Measurements from ENCODE around the gene POT1. TPM values are rescaled to one million over a fixed set of nuclear protein-coding genes. Genes with fewer than 3 reads are reported as not detected.
"Not testable (repeated sequence)": the region's sequence is repeated elsewhere in the genome, so short reads cannot be mapped to it uniquely, and the experiment has no call there.

POT1 gene, protein sequence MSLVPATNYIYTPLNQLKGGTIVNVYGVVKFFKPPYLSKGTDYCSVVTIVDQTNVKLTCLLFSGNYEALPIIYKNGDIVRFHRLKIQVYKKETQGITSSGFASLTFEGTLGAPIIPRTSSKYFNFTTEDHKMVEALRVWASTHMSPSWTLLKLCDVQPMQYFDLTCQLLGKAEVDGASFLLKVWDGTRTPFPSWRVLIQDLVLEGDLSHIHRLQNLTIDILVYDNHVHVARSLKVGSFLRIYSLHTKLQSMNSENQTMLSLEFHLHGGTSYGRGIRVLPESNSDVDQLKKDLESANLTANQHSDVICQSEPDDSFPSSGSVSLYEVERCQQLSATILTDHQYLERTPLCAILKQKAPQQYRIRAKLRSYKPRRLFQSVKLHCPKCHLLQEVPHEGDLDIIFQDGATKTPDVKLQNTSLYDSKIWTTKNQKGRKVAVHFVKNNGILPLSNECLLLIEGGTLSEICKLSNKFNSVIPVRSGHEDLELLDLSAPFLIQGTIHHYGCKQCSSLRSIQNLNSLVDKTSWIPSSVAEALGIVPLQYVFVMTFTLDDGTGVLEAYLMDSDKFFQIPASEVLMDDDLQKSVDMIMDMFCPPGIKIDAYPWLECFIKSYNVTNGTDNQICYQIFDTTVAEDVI
- 10 to 100 TPM in 2 of 4 donors, 1 to 10 TPM in 2; 7.4 to 30.0 (median 16.2) TPM for total RNA-seq

DNA sequence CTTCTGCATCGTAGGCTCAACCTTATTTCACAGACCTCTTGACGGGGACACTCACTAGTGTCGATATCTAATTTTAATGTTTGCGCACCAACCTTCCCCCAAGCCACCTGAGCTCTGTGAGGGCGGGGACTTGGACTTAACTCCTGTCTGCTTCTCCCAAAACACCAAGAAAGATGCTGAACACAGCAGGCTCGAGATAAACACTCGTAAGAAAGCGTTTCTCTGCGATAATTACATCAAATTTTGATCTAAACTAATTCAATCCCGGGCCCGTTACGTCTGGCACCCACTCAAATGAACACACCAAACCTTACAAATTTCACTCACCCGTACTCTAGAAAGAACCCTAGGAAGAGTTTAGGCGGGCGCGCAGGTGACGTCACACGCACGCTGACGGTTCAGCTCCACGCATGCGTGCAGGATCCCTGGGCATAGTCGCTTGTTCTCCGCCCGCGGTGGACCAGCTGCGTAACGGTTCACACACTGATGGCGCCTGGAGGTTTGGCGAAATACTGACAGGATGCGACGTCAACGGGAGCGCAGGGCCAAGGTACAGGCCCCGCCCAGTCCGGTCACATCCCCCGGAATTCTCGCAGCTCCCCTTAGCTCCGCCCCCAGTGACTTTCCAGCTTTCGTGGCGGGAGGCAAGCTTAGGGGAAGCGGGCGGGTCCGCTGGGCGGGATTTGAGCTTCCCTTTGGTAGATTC is at the start of gene POT1:
POT1 (minus strand) TSS at position 359 of the 706 bp plus-strand sequence. CDS start 32,652 bp downstream, outside the sequence.
- TF ChIP-seq, protein P1, sequence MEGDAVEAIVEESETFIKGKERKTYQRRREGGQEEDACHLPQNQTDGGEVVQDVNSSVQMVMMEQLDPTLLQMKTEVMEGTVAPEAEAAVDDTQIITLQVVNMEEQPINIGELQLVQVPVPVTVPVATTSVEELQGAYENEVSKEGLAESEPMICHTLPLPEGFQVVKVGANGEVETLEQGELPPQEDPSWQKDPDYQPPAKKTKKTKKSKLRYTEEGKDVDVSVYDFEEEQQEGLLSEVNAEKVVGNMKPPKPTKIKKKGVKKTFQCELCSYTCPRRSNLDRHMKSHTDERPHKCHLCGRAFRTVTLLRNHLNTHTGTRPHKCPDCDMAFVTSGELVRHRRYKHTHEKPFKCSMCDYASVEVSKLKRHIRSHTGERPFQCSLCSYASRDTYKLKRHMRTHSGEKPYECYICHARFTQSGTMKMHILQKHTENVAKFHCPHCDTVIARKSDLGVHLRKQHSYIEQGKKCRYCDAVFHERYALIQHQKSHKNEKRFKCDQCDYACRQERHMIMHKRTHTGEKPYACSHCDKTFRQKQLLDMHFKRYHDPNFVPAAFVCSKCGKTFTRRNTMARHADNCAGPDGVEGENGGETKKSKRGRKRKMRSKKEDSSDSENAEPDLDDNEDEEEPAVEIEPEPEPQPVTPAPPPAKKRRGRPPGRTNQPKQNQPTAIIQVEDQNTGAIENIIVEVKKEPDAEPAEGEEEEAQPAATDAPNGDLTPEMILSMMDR (IDR thresholded peaks at IDR 0.05): no peak
- TF ChIP-seq EP300 (IDR thresholded peaks at IDR 0.05) (no peak), POLR2AphosphoS5 (IDR thresholded peaks at IDR 0.05) (peak in 2 of 3 donors; percentile 50 to 53), POLR2A (IDR thresholded peaks at IDR 0.05) (no peak)
- peak; percentile 99 to 100 for DNase-seq (ENCODE audit: low spot score in 2 of 2)
- Histone ChIP-seq H3K27me3 (no peaks in the 10 kb centered on the region), H3K4me3 (peak within 1 kb of the TSS; percentile 60), H3K9me3 (no peaks in the 10 kb centered on the region), H3K36me3 (no peaks in the 10 kb centered on the region), H3K4me1 (peaks cover 7% of the 10 kb centered on the region), H3K27ac (peak within 1 kb of the TSS; percentile 77)
- WGBS: under 1% methylated on average over 41 of the region's 45 CpGs

DNA sequence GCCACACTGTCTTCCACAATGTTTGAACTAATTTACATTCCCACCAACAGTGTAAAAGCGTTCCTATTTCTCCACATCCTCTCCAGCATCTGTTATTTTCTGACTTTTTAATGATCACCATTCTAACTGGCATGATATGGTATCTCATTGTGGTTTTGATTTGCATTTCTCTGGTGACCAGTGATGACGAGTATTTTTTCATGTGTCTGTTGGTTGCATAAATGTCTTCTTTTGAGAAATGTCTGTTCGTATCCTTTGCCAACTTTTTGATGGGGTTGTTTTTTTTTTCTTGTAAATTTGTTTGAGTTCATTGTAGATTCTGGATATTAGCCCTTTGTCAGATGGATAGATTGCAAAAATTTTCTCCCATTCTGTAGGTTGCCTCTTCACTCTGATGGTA is 45.5 kb upstream of the POT1 start:
- not testable (repeated sequence) for H3K27ac ChIP-seq; H3K36me3 ChIP-seq; H3K4me1 ChIP-seq; H3K4me3 ChIP-seq; DNase-seq (ENCODE audit: low spot score in 2 of 2); H3K27me3 ChIP-seq; H3K9me3 ChIP-seq
- 69% methylated on average over 3 of the region's 3 CpGs for WGBS

DNA sequence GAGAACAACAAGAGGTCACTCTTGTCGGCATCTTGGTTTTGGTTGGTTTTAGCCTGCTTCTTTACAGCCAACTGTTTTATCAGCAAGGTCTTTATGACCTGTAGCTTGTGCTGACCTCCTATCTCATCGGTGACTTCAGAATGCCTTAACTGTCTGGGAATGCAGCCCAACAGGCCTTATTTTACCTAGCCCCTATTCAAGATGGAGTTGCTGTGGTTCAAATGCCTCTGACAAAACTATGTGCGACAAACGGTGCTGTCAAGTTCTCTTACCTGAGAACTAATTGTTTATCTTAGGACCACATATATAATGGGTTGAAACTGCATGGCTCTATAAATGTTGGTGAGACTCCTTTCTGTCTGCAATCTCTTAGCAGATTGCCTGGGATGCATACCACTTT is 35.9 kb upstream of the POT1 start:
- TF ChIP-seq, protein P1 (IDR thresholded peaks at IDR 0.05): no peak
- TF ChIP-seq POLR2AphosphoS5 (IDR thresholded peaks at IDR 0.05) (no peak), EP300 (IDR thresholded peaks at IDR 0.05) (no peak), POLR2A (IDR thresholded peaks at IDR 0.05) (no peak)
- no peaks in the 10 kb centered on the region for H3K36me3 ChIP-seq
- no peak for DNase-seq (ENCODE audit: low spot score in 2 of 2)
- no peak overlapping the region for H3K27ac ChIP-seq
- no peaks in the 10 kb centered on the region for H3K9me3 ChIP-seq
- H3K27me3 ChIP-seq: no peaks in the 10 kb centered on the region
- no peak overlapping the region for H3K4me3 ChIP-seq
- WGBS: 76% methylated on average over 4 of the region's 4 CpGs
- no peaks in the 10 kb centered on the region for H3K4me1 ChIP-seq

DNA sequence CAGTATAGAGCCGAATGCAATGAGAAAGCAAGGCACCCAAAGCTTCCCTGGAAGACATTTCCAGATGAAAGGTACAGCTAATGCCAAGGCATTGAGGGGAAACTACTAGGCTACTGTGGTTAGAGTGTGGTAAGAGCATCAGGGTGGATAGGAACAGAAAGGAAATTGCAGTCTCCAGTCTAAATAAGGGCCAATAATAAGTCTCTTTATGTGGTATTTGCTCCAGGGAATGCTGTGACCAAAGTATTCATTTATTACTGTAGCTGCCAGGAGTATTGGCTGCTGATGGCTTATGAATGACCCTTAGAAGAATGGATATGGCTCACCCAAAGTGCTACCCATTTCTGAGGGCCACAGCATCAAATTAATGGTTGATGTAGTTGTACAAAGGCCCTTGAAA is 30.1 kb upstream of the POT1 start:
- H3K4me1 ChIP-seq: no peaks in the 10 kb centered on the region
- no peak for TF ChIP-seq EP300 (IDR thresholded peaks at IDR 0.05)
- TF ChIP-seq POLR2AphosphoS5 (IDR thresholded peaks at IDR 0.05): no peak
- TF ChIP-seq, protein P1 (IDR thresholded peaks at IDR 0.05): no peak
- TF ChIP-seq POLR2A (IDR thresholded peaks at IDR 0.05): no peak

DNA sequence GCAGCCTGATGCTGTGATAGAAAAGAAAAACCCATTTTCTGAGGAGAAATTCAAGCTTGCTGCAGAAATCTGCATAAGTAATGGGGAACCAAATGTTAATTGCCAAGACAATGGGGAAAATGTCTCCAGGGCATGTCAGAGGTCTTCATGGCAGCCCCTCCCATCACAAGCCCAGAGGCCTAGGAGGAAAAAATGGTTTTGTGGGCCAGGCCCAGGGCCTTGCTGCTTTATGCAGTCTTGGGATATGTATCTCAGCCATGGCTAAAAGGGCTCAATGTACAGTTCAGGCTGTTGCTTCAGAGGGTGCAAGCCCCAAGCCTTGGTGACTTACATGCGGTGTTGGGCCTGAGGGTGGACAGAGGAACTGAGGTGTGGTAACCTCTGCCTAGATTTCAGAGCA is 28.3 kb upstream of the POT1 start:
- not testable (repeated sequence) for DNase-seq (ENCODE audit: low spot score in 2 of 2); H3K27ac ChIP-seq; H3K4me1 ChIP-seq; H3K36me3 ChIP-seq; H3K4me3 ChIP-seq; H3K9me3 ChIP-seq; H3K27me3 ChIP-seq
- 100% methylated on average over 1 of the region's 1 CpG for WGBS

More for the DNA sequence above, 30.1 kb upstream of the POT1 start:
- 57% methylated on average over 1 of the region's 1 CpG for whole genome bisulfite sequencing
- DNase-seq (ENCODE audit: low spot score in 2 of 2): no peak
- no peaks in the 10 kb centered on the region for H3K36me3 ChIP-seq
- H3K9me3 ChIP-seq: no peaks in the 10 kb centered on the region
- H3K4me3 ChIP-seq: no peak overlapping the region
- no peaks in the 10 kb centered on the region for H3K27me3 ChIP-seq
- no peak overlapping the region for H3K27ac ChIP-seq

DNA sequence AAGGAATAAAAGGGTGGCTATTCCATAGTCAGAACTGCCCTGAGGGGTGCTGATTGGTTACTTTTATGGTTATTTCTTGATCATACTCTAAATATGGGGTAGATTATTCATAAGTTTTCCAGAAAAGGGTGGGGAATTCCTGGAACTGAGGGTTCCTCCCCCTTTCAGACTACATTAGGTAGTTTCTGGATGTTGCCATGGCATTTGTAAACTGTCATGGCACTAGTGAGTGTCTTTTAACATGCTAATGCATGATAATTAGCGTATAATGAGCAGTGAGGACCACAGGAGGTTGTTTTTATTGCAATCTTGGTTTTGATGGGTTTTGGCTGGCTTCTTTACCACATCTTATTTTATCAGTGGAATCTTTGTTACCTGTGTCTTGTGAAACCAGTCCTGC is 26.5 kb upstream of the POT1 start:
- DNase-seq (ENCODE audit: low spot score in 2 of 2): no peak
- no peak for TF ChIP-seq POLR2AphosphoS5 (IDR thresholded peaks at IDR 0.05)
- TF ChIP-seq POLR2A (IDR thresholded peaks at IDR 0.05): no peak
- TF ChIP-seq, protein P1 (IDR thresholded peaks at IDR 0.05): no peak
- TF ChIP-seq EP300 (IDR thresholded peaks at IDR 0.05): no peak
- Histone ChIP-seq H3K4me1 (no peaks in the 10 kb centered on the region), H3K4me3 (no peak overlapping the region), H3K9me3 (no peaks in the 10 kb centered on the region), H3K27me3 (no peaks in the 10 kb centered on the region), H3K27ac (no peak overlapping the region), H3K36me3 (no peaks in the 10 kb centered on the region)
- WGBS: 59% methylated on average over 1 of the region's 1 CpG

All from suprapubic skin (tissue), 4 donors.